ENCODE measurements around the gene GLMP. TPM values are rescaled to one million over a fixed set of nuclear protein-coding genes. Genes with fewer than 3 reads are reported as not detected.

GLMP gene
- total and polyA plus RNA-seq, 2 of the 13 experiments (the other 11 are each of a cell fraction or from before 2014, with no cell fraction given), result 44.6 to 75.8 TPM

- TF ChIP-seq KAT2B (IDR thresholded peaks at IDR 0.05; ENCODE audit: borderline replicate concordance, low read depth, low read length) (no peak), AKNA (CRISPR knock-in tag; IDR thresholded peaks at IDR 0.05; ENCODE audit: borderline replicate concordance) (0 out of 2 replicates have a peak, but pooled peaks have one; percentile 11), SP4 (CRISPR knock-in tag; IDR thresholded peaks at IDR 0.05) (peak; percentile 80; the same call in 1 of the 2 replicates), ZNF609 (CRISPR knock-in tag; IDR thresholded peaks at IDR 0.05; ENCODE audit: borderline replicate concordance) (0 out of 2 replicates have a peak, but pooled peaks have one; percentile 34), ZBTB42 (CRISPR knock-in tag; IDR thresholded peaks at IDR 0.05) (0 out of 2 replicates have a peak, but pooled peaks have one; percentile 50), ZBTB38 (CRISPR knock-in tag; IDR thresholded peaks at IDR 0.05) (0 out of 2 replicates have a peak, but pooled peaks have one; percentile 18), IRF2 (CRISPR knock-in tag; IDR thresholded peaks at IDR 0.05) (peak; percentile 95), ZNF143 (CRISPR knock-in tag; IDR thresholded peaks at IDR 0.05) (peak; percentile 78), ZNF180 (CRISPR knock-in tag; IDR thresholded peaks at IDR 0.05; ENCODE audit: borderline replicate concordance, low read depth) (no peak), ZNF253 (CRISPR knock-in tag; IDR thresholded peaks at IDR 0.05; ENCODE audit: borderline replicate concordance) (peak; percentile 73; the same call in 1 of the 2 replicates), MEF2D (CRISPR knock-in tag; IDR thresholded peaks at IDR 0.05) (peak; percentile 71; the same call in 1 of the 2 replicates), ZNF792 (CRISPR knock-in tag; IDR thresholded peaks at IDR 0.05) (peak; percentile 92), KLF9 (CRISPR knock-in tag; IDR thresholded peaks at IDR 0.05; ENCODE audit: low read depth) (no peak; the same call in 1 of the 2 replicates), SRY (CRISPR knock-in tag; IDR thresholded peaks at IDR 0.05) (no peak; the same call in 1 of the 2 replicates), MAFK (conservative IDR thresholded peaks at IDR 0.05 in 1 of 2, IDR thresholded peaks at IDR 0.05 in 1 of 2; ENCODE audit: low read length in 2 of 2) (no peak), ZNF563 (CRISPR knock-in tag; IDR thresholded peaks at IDR 0.05) (peak; percentile 85), ZNF354B (CRISPR knock-in tag; IDR thresholded peaks at IDR 0.05) (no peak), DRAP1 (CRISPR knock-in tag; IDR thresholded peaks at IDR 0.05) (peak; percentile 84), HNF4G (IDR thresholded peaks at IDR 0.05; ENCODE audit: borderline replicate concordance, low read depth, low read length) (0 out of 2 replicates have a peak, but pooled peaks have one; percentile 22), HNF4G (CRISPR knock-in tag; IDR thresholded peaks at IDR 0.05; ENCODE audit: borderline replicate concordance, low read depth) (0 out of 2 replicates have a peak, but pooled peaks have one; percentile 37)
Measured at GRCh38 chr1:156282479-156283222, 12.8 kb downstream of the GLMP start, which contains the start of gene SMG5 (continued).
